Epithelial cell of proximal tubule (primary cell): ENCODE results near the gene CREB3L4. TPM values are rescaled to one million over a fixed set of nuclear protein-coding genes. Genes with fewer than 3 reads are reported as not detected.
"Not testable (repeated sequence)": the region's sequence is repeated elsewhere in the genome, so short reads cannot be mapped to it uniquely, and the experiment has no call there.

Experiments used
- DNase-seq: peaks from one replicate; pipeline ENCODE4 v3.0.0-alpha.2; 2011; ENCODE audit warnings: low read depth
- H3K4me3 ChIP-seq: 2 replicates; pipeline ENCODE4 v1.5.1; 2011; ENCODE audit warnings: low read depth, mild to moderate bottlenecking, low read length
- CTCF ChIP-seq: conservative IDR thresholded peaks from 2 replicates; pipeline ENCODE4 v1.5.1; 2012; ENCODE audit warnings: low read depth, mild to moderate bottlenecking, low read length
- total RNA-seq: library from RNA; depleted of rRNA; stranded (reverse); fragments of >200 nt; gene quantifications from 2 replicates; pipeline ENCODE4 v1.2.3, GENCODE V29; 2015

Gene CREB3L4
- total RNA-seq, 1 donor from 2014 or later = 10.7 TPM

DNA sequence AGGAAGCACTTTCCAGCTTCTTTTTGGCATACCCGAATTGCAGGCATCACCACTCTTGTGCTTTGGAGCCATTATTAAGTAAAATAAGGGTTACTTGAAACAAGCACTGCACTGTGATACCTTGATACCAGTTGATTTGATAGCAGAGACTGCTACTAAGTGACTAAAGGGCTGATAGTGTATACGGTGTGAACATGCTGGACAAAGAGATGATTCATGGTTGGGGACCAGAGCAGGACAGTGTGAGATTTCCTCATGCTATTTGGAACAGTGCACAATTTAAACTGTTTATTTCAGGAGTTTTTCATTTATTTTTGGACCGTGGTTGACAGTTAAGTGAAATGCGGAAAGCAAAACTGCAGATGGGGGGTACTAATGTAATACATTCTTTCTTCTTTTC, 32.7 kb downstream of the CREB3L4 start:
- H3K4me3 ChIP-seq = no peak overlapping the region
- DNase-seq = no peak
- no peak for TF ChIP-seq CTCF

GRCh38 chr1:154006136-154006535, 38.4 kb downstream of the CREB3L4 start:
- H3K4me3 ChIP-seq = no peak overlapping the region
- DNase-seq = no peak
- TF ChIP-seq CTCF = no peak

DNA sequence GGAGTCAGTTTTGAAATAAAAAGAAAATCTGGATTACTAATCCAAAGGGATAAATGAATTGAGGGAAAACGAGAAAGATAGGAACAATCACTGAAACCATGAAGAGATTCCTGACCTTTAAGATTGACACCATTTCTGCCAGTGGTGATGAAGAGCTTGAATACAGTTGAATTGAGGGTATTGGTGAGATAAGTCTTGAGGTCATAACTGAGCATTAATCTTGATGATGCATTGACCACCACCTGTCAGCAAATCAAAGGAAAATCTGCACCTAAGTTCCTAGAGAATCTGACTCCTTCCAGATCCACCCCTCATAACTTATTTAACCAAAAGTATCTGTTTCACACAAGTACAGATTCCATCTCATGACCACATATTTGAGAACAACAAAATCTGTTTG, 44.4 kb downstream of the CREB3L4 start:
- no peak for TF ChIP-seq CTCF
- H3K4me3 ChIP-seq = no peak overlapping the region
- no peak for DNase-seq

DNA sequence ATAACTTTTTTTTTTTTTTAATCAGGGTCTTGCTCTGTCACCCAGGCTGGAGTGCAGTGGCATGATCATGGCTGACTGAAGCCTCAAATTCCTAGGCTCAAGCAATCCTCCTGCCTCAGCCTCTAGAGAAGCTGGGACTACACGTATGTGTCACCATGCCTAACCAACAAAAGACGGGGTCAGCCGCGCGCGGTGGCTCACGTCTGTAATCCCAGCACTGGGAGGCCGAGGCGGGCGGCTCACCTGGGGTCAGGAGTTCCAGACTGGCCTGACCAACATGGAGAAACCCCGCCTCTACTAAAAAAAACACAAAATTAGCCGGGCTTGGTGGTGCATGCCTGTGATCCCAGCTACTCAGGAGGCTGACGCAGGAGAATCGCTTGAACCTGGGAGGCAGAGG, 44.8 kb downstream of the CREB3L4 start:
- H3K4me3 ChIP-seq, DNase-seq: not testable (repeated sequence)

- no peak for DNase-seq
- no peak for TF ChIP-seq CTCF
- H3K4me3 ChIP-seq = no peak overlapping the region
Observed at GRCh38 chr1:154014154-154014907, 46.6 kb downstream of the CREB3L4 start.

- DNase-seq = no peak
- H3K4me3 ChIP-seq = no peak overlapping the region
- no peak for TF ChIP-seq CTCF
Observed at GRCh38 chr1:154019269-154019668, 51.6 kb downstream of the CREB3L4 start.

- H3K4me3 ChIP-seq = no peak overlapping the region
- DNase-seq = no peak
- no peak for TF ChIP-seq CTCF
Observed at GRCh38 chr1:154019940-154020339, 52.2 kb downstream of the CREB3L4 start.

Other genes starting within 250 kb of the CREB3L4 start
- 23.2 and 30.3 TPM in 2 replicates for gene INTS3, start 239.9 kb upstream of the CREB3L4 start, total RNA-seq
- gene SLC27A3, start 192.5 kb upstream of the CREB3L4 start, total RNA-seq = 5.1 and 6.5 TPM in 2 replicates
- 6.8 and 10.3 TPM in 2 replicates for gene GATAD2B, start 44.9 kb upstream of the CREB3L4 start, total RNA-seq
- gene DENND4B, start 21.2 kb upstream of the CREB3L4 start, total RNA-seq = 19.1 and 42.5 TPM in 2 replicates
- 20.2 and 24.6 TPM in 2 replicates for gene CRTC2, start 9.3 kb upstream of the CREB3L4 start, total RNA-seq
- gene SLC39A1, start 4.4 kb upstream of the CREB3L4 start, total RNA-seq = 107 and 145 TPM in 2 replicates
- 170 and 314 TPM in 2 replicates for gene JTB, start 9.8 kb downstream of the CREB3L4 start, total RNA-seq
- gene RAB13, start 18.4 kb downstream of the CREB3L4 start, total RNA-seq = 30.5 and 41.9 TPM in 2 replicates
- gene RPS27, start 22.9 kb downstream of the CREB3L4 start, total RNA-seq = 1,876 and 2,488 TPM in 2 replicates
- gene NUP210L, start 187.2 kb downstream of the CREB3L4 start, total RNA-seq = not detected in 2 replicates
- gene TPM3, start 224.2 kb downstream of the CREB3L4 start, total RNA-seq = 569 and 700 TPM in 2 replicates
- not detected in 2 replicates for gene CFAP141, start 238.4 kb downstream of the CREB3L4 start, total RNA-seq